HG03159 (cell line): ENCODE data around the gene AP3S2.
"Not testable (repeated sequence)": the region's sequence is repeated elsewhere in the genome, so short reads cannot be mapped to it uniquely, and the experiment has no call there.

ENCODE experiments used
- ATAC-seq: cut with Tn5 transposase; IDR thresholded peaks from one replicate; pipeline ENCODE4 v1.9.1; 2021; ENCODE audit warnings: mild to moderate bottlenecking, moderate library complexity; ENCODE audit not compliant: unreplicated experiment

The AP3S2 gene

DNA sequence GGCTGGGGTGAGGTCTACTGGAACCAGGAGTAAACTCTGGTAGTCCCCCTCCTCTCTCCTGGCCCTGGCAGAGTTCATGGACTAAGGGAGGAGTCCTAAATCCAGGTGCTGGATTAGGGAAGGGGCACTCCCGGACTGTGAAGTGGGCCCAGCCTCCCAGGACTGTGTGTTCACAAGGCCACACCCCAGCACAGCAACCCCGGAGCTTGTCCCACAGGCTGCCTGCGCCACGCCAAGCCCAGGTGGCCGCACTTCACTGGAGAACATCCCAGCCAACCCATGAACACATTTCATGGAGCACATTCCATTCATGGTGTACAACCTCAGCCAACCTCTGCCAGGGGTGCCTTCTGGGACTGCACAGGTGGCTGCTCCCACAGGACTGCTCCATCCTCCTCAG, 10.7 kb upstream of the AP3S2 start:
- ATAC-seq, result no peak

DNA sequence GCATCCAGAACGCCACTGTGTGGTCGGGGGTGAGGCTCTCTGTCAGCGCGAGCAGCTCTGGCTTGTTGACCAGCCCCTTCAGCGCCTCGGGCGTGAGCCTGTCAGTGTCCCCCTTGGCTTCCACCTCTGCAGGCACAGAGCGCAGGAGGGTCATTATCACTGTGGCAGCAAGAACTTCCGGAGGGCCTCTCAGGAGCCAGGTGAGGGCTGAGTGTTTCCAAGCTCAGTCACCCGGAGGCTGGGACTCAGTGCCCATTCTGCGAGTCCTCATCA, 10.0 kb upstream of the AP3S2 start:
- no peak for ATAC-seq

DNA sequence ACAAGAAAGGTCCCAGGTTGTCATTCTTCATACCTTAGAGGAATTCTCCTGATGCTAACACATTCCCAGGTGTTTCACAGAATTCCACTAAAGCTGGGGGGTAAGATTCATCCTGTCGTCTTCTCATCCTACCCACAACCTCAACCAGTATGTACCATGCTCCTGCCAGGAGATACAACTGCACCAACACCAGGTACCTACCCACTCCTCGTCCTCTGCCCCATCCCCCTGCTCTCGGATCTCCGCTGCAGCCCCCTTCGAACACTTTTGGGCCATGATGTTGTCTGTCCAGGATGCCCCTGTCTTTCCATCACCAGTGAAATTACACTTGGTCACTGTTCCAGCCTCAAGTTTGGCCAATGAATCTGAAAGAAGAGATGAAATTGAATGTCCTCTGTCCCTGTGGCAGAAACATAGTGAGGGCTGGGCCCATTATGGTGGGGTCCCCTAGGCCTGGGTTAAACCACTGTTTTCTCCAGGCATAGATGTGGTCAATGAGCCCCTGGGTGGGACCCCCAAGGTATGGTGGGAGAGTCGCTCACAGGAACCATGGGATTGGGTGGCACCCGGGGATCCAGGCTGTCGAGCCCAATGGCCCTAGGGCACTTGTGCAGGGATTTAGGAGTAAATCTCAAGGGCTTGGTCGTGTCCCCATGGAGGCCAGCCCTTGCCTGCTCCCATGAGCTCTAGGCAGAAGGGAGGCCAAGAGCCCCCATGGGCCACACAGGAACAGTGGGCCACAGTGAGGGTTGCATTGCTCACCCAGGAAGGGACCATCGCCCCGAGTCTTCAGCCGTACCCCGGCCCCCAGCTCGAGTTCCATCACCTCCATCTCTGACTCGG, 9.4 kb upstream of the AP3S2 start:
- no peak for ATAC-seq

DNA sequence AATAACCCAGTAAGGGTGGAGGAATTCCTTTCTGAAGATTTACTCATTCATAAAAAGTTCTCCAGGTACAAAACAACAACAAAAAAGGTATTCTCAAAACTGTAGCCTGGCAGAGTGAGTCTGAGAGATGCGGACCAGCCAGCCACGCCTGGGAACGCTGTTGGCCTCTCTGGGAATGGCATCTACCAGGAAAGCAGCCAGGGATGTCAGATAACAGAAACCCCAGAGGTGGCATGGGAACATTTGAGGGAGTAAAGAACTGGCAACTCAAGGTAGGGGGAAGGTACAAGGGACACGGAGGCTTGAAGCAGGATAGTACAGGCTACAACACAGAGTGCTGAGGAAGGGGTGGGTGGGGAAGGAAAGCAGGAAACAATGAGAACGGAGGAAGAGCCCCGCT, 7.1 kb upstream of the AP3S2 start:
- no peak for ATAC-seq

DNA sequence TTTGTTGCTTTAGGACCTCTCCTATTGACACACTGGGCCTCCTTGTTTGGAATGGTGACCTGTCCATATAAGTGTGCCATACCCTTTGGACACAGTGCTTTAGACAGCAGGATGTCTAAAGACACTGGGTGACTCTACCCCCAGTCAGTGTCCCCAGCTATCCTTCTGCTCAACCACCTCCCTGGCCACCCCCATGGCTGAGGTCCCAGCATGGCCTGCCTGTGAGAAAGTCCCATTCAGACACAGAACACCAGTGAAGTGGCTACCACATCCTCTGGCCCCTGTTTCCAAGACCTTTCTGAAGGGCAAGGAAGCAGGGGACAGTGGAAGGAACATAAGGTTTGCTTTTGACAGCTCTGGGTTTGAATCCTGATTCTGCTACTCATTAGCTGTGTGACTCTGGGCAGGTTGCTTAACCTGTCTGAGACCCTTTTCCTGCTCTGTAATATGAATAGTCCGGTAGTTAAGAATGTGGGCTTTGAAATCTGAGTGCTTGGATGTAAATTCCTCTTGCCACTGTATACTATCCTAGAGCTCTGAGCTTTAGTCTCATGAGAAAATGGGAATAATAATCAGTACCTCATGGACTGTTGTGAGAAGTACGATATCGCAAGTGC, 6.3 kb upstream of the AP3S2 start:
- no peak for ATAC-seq

DNA sequence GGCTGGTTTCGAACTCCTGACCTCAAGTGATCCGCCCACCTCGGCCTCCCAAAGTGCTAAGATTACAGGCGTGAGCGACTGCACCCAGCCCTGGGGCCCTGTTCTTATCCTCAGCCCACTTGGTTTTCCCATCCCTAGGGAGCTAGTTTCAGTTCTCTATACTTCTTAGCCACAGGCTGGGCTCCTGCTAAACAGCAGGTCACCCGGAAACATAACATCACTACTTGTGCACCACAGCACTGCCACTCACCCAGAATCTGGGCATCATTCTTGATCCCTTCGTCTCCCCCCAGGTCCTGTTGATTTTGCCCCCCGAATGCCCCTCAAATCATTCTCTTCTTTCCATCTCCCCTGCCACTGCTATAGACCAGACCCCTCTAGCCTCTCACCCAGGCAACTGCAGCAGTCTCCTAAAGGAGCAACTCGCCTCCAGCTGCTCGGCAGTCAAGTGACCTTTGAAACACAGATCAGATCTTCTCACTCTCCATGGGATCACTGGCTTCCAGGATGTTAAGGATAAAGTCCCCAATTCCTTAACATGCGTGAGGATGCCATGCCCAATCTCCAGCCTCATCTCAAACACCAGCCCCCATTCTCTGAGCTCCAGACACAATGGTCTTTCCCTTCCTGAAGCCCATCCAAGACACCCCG, 5.6 kb upstream of the AP3S2 start:
- ATAC-seq, result no peak

DNA sequence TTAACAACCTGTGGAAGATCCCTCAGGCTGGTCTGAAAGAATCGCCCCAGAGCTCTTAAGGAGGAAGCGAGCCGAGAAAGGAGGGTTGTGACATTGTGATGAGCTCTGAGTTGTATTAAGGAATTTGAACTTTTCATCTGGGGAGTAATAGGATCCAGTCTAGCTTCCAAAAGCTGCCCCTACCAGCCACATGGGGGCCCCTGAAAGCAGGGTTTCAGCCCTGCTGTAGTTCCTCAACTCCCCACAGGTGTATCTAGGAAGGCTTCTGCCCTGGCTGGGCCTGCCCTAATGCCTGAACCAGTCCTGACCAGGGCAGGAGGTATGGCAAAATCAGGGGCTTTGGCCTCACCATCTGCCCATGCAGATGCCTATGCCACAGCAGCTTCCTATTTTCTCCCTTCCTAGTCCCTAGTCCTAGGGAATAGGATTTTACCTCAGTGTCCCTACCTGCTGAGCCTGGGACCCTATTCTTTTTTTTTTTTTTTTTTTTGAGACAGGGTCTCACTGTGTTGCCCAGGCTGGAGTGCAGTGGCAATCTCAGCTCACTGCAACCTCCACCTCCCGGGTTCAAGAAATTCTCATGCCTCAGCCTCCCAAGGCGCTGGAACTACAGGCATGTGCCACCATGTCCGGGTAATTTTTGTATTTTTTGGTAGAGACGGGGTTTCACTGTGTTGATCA, 5.0 kb upstream of the AP3S2 start:
- peak; percentile 66 for ATAC-seq

DNA sequence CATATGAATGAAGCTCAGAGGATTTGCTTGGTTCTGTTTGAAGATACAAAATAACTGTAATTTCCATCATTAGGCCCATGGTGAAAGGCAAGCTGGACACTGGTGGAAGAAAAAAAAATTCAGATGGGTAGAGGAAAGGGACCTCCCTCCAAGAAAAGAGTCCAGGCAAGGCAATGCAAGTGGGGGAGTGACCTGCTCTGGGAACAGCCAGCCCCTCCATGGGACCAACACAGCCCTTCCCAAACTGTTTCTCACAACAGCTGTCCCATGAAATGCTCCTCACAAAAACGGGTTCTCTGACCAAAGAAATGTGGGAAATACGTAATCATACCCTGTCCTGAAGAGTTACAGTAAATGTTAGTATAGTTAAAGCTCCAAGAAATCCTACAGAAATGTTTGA, 4.4 kb upstream of the AP3S2 start:
- no peak for ATAC-seq

DNA sequence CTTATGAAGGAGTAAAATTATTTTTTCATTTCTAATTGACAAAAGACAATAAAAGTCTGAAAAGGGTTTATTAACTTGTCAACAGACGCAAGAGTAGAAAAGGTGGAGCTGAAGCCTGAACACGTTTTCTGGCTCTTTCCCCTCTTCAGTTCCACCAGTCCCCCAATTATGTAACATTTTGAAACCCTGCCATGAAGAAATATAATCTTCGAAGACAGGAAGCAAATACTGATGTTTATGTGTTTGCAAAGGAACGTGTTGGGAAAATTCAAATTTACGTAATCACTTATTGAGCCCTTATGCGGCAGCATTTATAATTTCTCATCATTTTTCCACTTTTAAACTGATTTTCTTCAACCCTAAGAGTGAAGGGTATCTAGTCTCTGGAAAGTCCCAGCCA, 767 bp downstream of the AP3S2 start:
- ATAC-seq, result no peak

DNA sequence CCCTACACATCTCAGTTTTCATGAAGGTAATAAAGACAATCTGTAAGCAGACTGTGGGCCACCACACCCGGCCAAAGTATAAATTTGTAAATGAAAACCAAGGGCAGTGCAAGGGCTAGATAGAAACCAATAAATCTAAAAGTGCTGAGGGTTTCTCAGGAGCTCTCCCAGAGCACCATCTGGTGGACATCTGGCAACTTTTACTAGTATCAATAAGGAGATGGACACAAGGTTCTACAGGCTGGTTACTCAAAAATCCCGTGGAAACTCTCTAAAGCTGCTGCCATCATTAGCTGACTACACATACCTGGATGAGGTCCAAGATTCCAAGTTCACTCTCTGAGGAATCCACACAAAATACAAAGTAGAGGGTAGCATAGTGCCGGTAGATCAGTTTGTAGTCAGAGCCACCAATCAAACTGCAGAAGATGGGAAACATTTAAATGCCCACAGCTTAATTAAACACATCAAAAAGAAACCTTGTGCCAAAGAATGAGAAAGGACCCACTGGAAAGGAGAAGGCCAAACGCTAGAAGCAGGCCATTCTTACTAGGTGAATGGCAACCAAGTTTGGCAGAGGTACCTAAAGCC, 5.5 kb downstream of the AP3S2 start:
- no peak for ATAC-seq

DNA sequence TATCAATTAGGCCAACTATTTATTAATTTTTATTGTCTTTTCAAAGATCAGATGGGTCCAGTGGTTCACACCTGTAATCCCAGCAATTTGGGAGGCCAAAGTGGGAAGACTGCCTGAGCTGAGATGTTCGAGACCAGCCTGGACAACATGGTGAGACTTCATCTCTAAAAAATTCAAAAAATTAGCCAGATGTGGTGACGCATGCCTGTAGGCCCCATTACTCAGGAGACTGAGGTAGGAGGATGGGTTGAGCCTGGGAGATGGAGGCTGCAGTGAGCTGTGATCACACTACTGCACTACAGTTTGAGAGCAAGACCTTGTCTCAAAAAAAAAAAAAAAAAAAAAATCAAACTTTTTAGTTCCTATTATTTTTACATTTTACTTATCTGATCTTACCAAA, 8.2 kb downstream of the AP3S2 start:
- ATAC-seq, result no peak

DNA sequence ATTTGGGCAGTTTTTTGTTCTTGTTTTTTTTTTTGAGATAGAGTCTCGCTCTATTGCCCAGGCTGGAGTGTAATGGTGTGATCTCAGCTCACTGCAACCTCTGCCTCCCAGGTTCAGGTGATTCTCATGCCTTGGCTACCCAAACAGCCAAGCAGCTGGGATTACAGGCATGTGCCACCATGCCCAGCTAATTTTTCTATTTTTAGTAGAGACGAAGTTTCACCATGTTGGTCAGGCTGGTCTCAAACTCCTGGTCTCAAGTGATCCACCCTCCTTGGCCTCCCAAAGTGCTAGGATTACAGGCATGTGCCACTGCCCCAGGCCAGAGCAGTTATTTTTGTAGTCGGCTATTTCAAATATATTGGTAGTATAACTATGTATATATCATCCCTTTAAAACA, 8.6 kb downstream of the AP3S2 start:
- not testable (repeated sequence) for ATAC-seq

DNA sequence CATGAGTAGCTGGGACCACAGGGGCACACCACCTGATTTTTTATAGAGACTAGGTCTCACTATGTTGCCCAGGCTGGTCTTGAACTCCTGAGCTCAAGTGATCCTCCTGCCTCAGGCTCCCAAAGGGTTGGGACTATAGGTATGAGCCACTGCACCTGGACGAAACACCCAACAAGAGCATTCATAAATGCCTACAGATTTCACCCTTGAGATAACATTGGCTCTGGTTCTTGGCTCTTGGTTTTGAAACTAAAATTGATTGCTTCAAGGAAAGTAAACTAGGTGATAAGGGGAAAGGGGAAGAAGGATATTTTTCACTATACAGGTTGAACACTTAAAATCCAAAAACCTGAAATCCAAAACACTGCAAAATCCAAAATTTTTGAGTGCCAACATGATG, 10.3 kb downstream of the AP3S2 start:
- no peak for ATAC-seq

DNA sequence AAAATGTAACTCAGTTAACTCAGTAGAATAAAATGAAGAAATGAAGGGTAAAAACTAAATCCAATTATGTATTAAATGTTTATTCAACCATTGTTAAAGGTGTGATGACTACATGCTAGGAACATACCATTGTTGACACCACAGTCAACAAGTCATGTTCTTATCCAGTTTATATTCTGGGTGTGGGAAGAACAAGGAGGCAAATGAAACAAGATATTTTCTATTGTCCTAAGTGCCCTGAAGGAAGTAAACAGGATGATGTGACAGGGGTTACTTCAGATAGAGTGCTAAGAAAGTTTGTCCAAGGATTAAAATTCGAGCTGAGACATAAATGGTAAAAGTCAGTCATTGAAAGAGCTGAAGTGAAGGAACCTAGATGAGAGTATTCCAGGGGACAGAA, 13.1 kb downstream of the AP3S2 start:
- no peak for ATAC-seq

DNA sequence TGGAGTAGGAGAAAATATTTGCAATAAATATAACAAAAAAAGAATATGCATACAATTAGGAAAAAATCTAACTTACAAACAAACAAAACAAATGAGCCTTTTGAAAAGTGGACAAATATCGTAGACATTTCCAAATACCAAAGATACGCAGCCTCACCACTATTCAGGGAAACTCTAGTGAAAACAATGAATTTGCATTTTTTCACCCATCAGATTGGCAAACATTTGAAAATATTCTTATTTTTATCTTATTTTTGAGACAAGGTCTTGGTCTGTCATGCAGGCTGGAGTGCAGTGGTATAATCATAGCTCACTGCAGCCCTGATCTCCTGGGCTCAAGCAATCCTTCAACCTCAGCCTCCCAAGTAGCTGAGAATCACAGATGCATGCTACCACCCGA, 15.5 kb downstream of the AP3S2 start:
- ATAC-seq, result no peak

DNA sequence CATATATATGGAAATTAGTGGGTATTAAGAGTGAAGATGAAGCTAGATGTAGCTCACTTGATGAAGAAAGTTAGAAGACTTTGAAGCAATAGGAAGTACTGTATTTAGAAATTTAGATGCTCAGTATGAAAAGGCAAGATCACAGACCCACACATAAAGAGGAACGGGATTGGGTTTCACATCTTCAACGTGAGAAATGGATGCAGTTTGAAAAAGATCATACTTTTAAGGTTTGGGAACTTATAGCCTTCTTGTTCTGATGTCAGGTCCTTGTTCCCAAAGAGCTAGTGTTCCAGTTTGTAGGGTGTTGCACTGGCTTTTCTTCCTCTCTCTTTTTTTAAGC, 16.7 kb downstream of the AP3S2 start:
- ATAC-seq, result no peak

DNA sequence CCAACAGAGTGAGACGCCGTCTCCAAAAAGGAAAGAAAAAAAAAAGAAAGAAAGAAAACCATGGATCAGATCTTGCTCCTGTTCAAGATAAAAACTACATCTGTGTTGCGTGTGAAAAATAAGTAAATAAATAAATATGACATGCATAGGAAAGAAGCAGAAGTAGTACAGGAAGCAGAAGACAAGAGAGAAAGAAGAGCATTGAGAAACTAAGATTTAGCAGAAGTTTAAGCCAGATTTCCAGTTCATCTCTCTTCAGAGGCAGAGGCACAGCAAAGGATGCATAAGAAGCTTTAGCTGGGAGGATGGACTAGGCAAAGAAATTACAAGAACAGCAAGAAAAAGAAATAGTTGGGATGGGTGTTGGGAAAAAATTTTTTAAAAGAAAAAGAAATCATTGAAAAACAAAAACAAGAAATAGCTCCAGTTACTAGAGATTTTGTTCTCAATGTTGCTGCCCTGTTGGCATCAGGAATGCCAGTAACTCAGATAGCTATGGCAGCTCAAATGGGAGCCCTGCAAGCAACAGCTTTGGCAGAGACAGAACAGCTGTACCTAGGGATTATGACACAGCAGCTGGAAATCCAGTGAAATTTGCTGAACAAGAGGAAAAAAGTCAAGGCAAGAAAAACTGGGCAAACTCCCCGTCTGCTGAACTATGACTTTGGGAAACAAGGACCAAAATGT, 17.3 kb downstream of the AP3S2 start:
- no peak for ATAC-seq

DNA sequence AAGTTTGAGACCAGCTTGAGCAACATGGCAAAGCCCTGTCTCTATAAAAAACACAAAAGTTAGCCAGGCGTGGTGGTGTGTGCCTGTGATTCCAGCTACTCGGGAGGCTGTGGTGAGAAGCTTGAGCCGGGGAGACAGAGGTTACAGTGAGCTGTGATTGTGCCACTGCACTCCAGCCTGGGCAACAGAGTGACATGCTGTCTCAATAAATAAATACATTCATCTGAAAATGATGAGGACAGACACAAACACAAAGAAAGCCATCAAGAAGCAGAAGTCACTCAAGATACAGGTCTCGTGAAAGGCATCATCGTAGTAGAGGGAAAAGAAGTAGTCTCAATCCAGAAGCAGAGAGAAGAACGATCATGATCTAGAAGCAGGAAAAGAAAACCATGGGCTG, 18.1 kb downstream of the AP3S2 start:
- no peak for ATAC-seq

DNA sequence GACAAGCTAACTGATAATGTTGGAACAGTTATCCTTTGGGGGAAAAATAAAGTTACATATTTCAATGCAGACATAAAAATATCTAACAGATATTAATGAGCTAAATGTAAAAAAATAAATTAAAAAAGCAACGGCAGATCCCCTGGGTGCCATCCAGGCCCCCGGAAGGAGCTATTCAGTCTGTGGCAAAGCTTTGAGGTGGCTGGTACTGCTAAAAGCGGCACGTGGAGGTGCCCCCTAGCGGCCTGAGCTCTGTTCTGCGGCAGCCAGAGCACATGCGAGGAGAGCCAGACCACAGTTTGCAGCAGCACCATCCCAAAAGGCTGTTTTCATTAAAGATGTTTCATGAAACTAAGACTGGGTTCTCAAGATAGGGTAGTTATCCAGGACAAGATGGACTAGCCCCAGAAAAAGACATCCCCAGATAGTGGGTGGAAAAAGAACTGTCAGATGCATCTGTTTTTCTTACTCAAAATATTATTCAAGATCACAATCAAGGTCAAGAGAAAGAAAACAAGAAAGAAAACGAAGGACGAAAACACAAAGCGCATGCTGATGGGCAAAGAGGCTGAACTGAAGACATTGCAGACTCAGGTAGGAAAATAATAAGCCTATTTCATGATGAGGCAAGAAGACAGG, 18.7 kb downstream of the AP3S2 start:
- ATAC-seq, result peak; percentile 84

DNA sequence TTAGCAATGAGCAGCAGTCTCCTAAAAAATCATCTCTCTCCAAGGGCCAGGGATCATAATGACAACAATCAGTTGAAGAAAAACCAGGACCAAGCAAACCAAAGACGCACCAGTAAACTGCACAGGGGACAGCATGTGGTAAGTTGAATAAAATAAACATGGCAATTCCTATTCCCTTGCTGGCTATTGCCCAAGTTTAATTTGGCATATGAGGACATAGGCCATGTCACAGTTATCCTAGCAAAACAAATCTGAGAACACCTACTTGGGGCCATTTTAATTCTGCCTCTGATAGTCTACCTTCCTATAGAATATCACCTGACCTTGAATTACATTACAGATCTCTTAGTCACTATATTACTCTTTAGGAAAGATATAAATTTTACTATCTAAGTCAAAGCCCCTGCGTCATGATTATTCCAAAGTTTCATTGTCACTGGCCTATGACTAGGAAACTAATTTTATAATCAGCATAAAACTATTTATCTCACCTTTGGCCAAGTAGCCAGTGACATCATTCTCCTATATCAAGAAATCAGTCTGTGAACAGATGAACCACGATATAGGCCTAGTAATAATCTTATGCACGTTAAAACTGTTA, 23.0 kb downstream of the AP3S2 start:
- ATAC-seq, result no peak
